SH-SY5Y (cell line): Measurements from ENCODE around the gene CTTNBP2NL.

Source experiments
- GATA2 ChIP-seq: IDR thresholded peaks from 2 replicates; pipeline ENCODE4 v1.6.1; 2011; ENCODE audit warnings: mild to moderate bottlenecking, low read depth, low read length
- GATA3 ChIP-seq: IDR thresholded peaks from 2 replicates; pipeline ENCODE4 v1.6.1; 2011; ENCODE audit warnings: low read depth, mild to moderate bottlenecking, low read length, moderate library complexity

DNA sequence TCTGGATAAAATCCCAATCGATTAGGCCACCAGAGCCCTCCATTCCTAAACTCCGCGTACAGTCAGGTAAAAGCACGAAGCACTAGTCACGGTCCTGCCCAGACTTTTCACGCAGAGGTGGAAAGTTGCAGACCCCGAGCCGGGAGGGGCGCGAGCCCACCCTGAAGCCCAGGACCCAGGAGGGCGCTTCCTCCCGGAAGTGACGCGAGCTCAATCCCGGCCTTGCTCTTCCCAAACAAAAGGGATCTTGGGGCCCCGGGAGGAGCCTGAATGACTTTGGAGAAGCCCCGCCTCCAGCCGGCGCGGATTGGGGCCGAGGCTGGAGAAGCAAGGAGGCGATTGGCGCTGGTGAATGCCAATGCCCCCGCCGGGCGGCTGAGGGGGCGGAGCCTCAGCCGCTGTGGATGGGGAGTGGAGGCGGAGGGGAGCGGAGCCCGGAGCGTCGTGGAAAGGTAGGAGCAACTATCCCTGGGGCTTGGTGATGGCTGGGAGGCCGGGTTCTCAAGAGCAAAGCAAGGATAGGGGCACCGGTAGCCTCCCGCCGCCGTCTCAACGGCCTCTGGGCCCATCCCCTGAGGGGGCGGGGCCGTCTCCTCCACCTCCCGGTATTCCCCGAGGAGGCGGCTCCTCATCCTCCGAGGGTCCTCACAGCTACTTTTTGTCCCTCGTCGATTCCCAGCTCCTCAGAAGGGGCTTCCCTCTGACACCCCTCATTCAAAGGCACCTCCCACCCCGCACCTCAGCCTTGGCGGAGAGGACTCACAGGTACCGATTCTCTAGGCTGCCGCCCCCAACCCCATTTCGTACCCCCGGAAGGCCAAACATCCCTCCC, at the start of gene CTTNBP2NL:
- TF ChIP-seq GATA3 (no peak), GATA2 (no peak)
